ENCODE data around the gene CCDC28B.

GRCh38 chr1:32150847-32151246, 49.5 kb upstream of the CCDC28B start:
- TF ChIP-seq CTCF (IDR thresholded peaks at IDR 0.05; ENCODE audit: extremely low read depth in 1 of 2, insufficient read depth in 1 of 2, low read depth in 1 of 2, low read length in 2 of 2) (no peak), FOS (IDR thresholded peaks at IDR 0.05; ENCODE audit: borderline replicate concordance, insufficient read depth, low read length) (no peak)
